Measurements from ENCODE around the gene RANBP3L.
"Not testable (repeated sequence)": the region's sequence is repeated elsewhere in the genome, so short reads cannot be mapped to it uniquely, and the experiment has no call there.

RANBP3L gene

GRCh38 chr5:36206913-36207312 lies 94.8 kb downstream of the RANBP3L start:
- H3K4me3 ChIP-seq (ENCODE audit: low read depth, low read length): no peak overlapping the region
- CTCF ChIA-PET: interaction anchor here (1.7 to 2.6 kb wide), 2 partner anchors 28 to 34 kb away, joined by 5 to 9 read pairs; partner anchors contain the start of gene NADK2
- DNase-seq (ENCODE audit: low read depth, low spot score): no peak
- TF ChIP-seq CTCF (IDR thresholded peaks at IDR 0.05; ENCODE audit: insufficient read depth, low read length, missing control alignments): no peak
- POLR2A ChIA-PET: no interaction called here

- CTCF ChIA-PET: interaction anchor here (1.0 kb wide), 2 partner anchors 27 to 36 kb away, joined by 3 to 4 read pairs; no protein-coding TSS in a partner anchor
- POLR2A ChIA-PET: no interaction called here
- H3K4me3 ChIP-seq (ENCODE audit: low read depth, low read length): no peak overlapping the region
- no peak for DNase-seq (ENCODE audit: low read depth, low spot score)
- no peak for TF ChIP-seq CTCF (IDR thresholded peaks at IDR 0.05; ENCODE audit: insufficient read depth, low read length, missing control alignments)
Measured at GRCh38 chr5:36205329-36205728, 96.4 kb downstream of the RANBP3L start.

DNA sequence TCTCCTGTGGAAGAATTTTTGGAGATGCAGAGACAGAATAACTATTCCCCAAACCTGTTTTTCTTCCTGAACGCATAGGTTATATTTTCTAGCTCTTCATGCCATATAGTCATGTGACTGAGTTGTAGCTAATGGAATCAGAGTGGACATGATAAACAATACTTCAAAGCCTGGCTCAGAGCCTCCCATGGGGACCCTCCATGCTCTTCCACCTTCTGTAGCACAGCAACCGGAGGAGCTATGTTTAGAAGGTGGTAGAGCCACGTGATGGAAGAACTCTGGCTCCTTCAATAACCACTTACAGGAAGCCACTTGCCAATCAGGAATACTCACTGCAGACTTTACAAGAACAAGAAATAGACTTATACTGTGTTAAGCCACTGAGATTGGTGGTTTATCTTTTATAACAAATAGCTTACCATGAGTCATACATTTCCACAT lies 99.2 kb downstream of the RANBP3L start:
- no peak for DNase-seq (ENCODE audit: low read depth, low spot score)
- no peak for TF ChIP-seq CTCF (IDR thresholded peaks at IDR 0.05; ENCODE audit: insufficient read depth, low read length, missing control alignments)
- H3K4me3 ChIP-seq (ENCODE audit: low read depth, low read length): no peak overlapping the region
- POLR2A ChIA-PET: interaction anchor here (0.6 to 0.8 kb wide), 2 partner anchors 39 to 124 kb away, joined by 3 to 4 read pairs; no protein-coding TSS in a partner anchor
- CTCF ChIA-PET: interaction anchor here (0.9 to 1.8 kb wide), 6 partner anchors 15 to 124 kb away, joined by 3 to 10 read pairs (median 5); partner anchors contain the start of gene NADK2

DNA sequence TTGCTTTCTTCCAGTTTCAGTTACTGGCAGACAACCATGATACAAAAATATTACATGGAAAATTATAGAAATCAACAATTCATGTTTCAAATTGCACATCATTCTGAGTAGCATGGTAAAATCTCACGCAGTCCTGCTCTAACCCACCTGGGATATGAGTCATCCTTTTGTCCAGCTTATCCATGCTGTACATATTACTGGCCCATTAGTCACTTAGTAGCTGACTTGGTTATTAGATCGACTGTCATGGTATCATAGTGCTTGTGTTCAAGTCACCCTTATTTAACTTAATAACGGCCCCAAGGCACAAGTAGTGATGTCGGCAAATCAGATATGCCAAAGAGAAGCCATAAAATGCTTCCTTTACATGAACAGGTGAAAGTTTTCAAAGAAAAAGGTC lies 101.2 kb downstream of the RANBP3L start:
- CTCF ChIA-PET: interaction anchor here (0.7 kb wide), 1 partner anchor 41 kb away, joined by 5 read pairs; the partner anchor contains the start of gene NADK2
- DNase-seq (ENCODE audit: low read depth, low spot score): no peak
- no peak overlapping the region for H3K4me3 ChIP-seq (ENCODE audit: low read depth, low read length)
- no peak for TF ChIP-seq CTCF (IDR thresholded peaks at IDR 0.05; ENCODE audit: insufficient read depth, low read length, missing control alignments)
- POLR2A ChIA-PET: no interaction called here

DNA sequence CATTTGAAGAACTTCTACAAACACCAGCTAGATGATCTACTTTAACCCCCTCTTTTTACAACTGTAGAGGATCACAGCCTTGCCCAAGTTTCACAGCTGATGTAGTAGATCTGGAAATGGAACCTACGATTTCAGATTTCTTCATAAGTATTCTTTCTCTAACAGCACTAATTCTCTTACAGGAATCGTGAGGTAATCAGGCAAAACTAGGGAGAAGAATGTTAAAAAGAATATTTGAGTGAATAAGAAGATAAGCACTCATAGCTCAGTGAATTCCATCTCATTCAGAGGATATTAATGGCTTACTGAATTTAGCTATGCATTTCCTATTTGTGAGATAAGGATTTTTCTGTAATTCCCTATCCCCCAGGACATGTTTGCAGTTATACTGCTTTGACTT lies 102.1 kb downstream of the RANBP3L start:
- CTCF ChIA-PET: interaction anchor here (1.0 to 1.2 kb wide), 2 partner anchors 22 to 38 kb away, joined by 3 to 7 read pairs; no protein-coding TSS in a partner anchor
- POLR2A ChIA-PET: no interaction called here
- no peak for TF ChIP-seq CTCF (IDR thresholded peaks at IDR 0.05; ENCODE audit: insufficient read depth, low read length, missing control alignments)
- no peak overlapping the region for H3K4me3 ChIP-seq (ENCODE audit: low read depth, low read length)
- DNase-seq (ENCODE audit: low read depth, low spot score): no peak

GRCh38 chr5:36198783-36199182 lies 102.9 kb downstream of the RANBP3L start:
- CTCF ChIA-PET: interaction anchor here (1.0 to 3.1 kb wide), 3 partner anchors 20 to 37 kb away, joined by 3 to 13 read pairs (median 7); no protein-coding TSS in a partner anchor
- DNase-seq (ENCODE audit: low read depth, low spot score); POLR2A ChIA-PET; H3K4me3 ChIP-seq (ENCODE audit: low read depth, low read length): not testable (repeated sequence)
